Endothelial cell of umbilical vein (primary cell): ENCODE measurements around the gene STARD5. TPM values are rescaled to one million over a fixed set of nuclear protein-coding genes. Genes with fewer than 3 reads are reported as not detected.

Source experiments
- BruUV-seq: library from RNA; stranded (reverse); fragments of 400-500 nt; replicated peaks from 2 replicates; lab custom pipeline; 2021; lab: Mats Ljungman, UMichigan
- CTCF ChIA-PET: fragments of 300-600, 350-600 bp; sonication (Branson Sonifier 250); formaldehyde crosslinking; loops from one replicate; lab custom pipeline; 2021; ENCODE audit warnings: antibody characterized with exemption, inconsistent platforms; lab: Charles Lee
- POLR2A ChIA-PET: fragments of 300-600, 350-600 bp; sonication (Branson Sonifier 250); formaldehyde crosslinking; loops from one replicate; lab custom pipeline; 2021; ENCODE audit warnings: antibody characterized with exemption, inconsistent platforms; lab: Charles Lee
- DNase-seq: peaks from one replicate; pipeline ENCODE4 v3.0.0-alpha.2; 2011; ENCODE audit warnings: low read depth, low spot score
- FAIRE-seq: peaks from 2 replicates; lab custom pipeline; 2011; peaks lifted over from hg19 to GRCh38; lab: Jason Lieb, UNC
- H2AFZ ChIP-seq: 2 replicates; pipeline ENCODE4 v1.6.0; 2012; ENCODE audit warnings: low read depth, low read length, control low read depth, inconsistent platforms
- H3K27ac ChIP-seq: 2 replicates; pipeline ENCODE4 v1.5.1; 2011; ENCODE audit warnings: low read depth, mild to moderate bottlenecking, control low read depth, low read length, moderate library complexity; ENCODE audit not compliant: insufficient read depth
- H3K27me3 ChIP-seq, 2 experiments: 2 replicates each; pipeline versions ENCODE4 v1.6.0 to v1.6.1; 2011; ENCODE audit warnings: low read length in 2 of 2, mixed read lengths in 1 of 2; ENCODE audit not compliant: control insufficient read depth in 2 of 2, insufficient read depth in 2 of 2
- H3K36me3 ChIP-seq, 2 experiments: 2 replicates in 1 of 2; 3 replicates in 1 of 2; pipeline ENCODE4 v1.5.1; 2011; ENCODE audit warnings: low read length in 2 of 2, mild to moderate bottlenecking in 1 of 2, moderate library complexity in 1 of 2; ENCODE audit not compliant: control insufficient read depth in 2 of 2, insufficient read depth in 2 of 2; ENCODE audit errors: extremely low read depth in 1 of 2
- H3K4me1 ChIP-seq: 3 replicates; pipeline ENCODE4 v1.5.1; 2011; ENCODE audit warnings: mild to moderate bottlenecking, low read length; ENCODE audit not compliant: control insufficient read depth, insufficient read depth; ENCODE audit errors: extremely low read depth
- H3K4me2 ChIP-seq: 2 replicates; pipeline ENCODE4 v1.6.1; 2011; ENCODE audit warnings: low read length, control low read depth, mixed read lengths; ENCODE audit not compliant: insufficient read depth
- H3K4me3 ChIP-seq, 3 experiments: fragments of 200-600 bp in 1 of 3; sonication (generic), shearing (Covaris generic) in 1 of 3; replicated peaks in 1 of 3; 2 replicates each; pipeline ENCODE4 v1.5.1; 2011 to 2016; ENCODE audit warnings: control low read depth in 3 of 3, low read length in 3 of 3, mild to moderate bottlenecking in 2 of 3, inconsistent platforms in 1 of 3, low read depth in 1 of 3, moderate library complexity in 1 of 3; ENCODE audit not compliant: insufficient read depth in 1 of 3
- H3K79me2 ChIP-seq: 2 replicates; pipeline ENCODE4 v1.6.0; 2012; ENCODE audit warnings: low read length, inconsistent platforms; ENCODE audit not compliant: control insufficient read depth, insufficient read depth
- H3K9ac ChIP-seq: replicated peaks from 2 replicates; pipeline ENCODE3; 2011; ENCODE audit warnings: low read length, control low read depth; ENCODE audit not compliant: insufficient read depth; ENCODE audit errors: extremely low read depth
- H3K9me1 ChIP-seq: replicated peaks from 3 replicates; pipeline ENCODE4 v1.6.0; 2011; ENCODE audit warnings: mild to moderate bottlenecking, low read length; ENCODE audit not compliant: control insufficient read depth, insufficient read depth; ENCODE audit errors: extremely low read depth
- H3K9me3 ChIP-seq: replicated peaks from 2 replicates; pipeline ENCODE4 v1.5.1; 2012; ENCODE audit warnings: low read length, inconsistent platforms; ENCODE audit not compliant: control insufficient read depth, insufficient read depth
- H4K20me1 ChIP-seq: replicated peaks from 2 replicates; pipeline ENCODE3; 2011; ENCODE audit warnings: mild to moderate bottlenecking, low read length; ENCODE audit not compliant: control insufficient read depth, insufficient read depth; ENCODE audit errors: extremely low read depth
- EZH2 ChIP-seq: IDR thresholded peaks from 2 replicates; pipeline ENCODE4 v1.6.1; 2012; ENCODE audit warnings: borderline replicate concordance, low read depth, mild to moderate bottlenecking, moderate library complexity, low read length, inconsistent platforms; ENCODE audit not compliant: severe bottlenecking
- FOS ChIP-seq: IDR thresholded peaks from 2 replicates; pipeline ENCODE4 v1.6.1; 2011; ENCODE audit warnings: mild to moderate bottlenecking, low read length, moderate library complexity, borderline replicate concordance; ENCODE audit not compliant: insufficient read depth
- GATA2 ChIP-seq: IDR thresholded peaks from 2 replicates; pipeline ENCODE4 v1.7.0; 2011; ENCODE audit warnings: low read depth, mild to moderate bottlenecking, moderate library complexity, mixed read lengths, low read length; ENCODE audit not compliant: insufficient read length, insufficient read depth
- JUN ChIP-seq: IDR thresholded peaks from 2 replicates; pipeline ENCODE4 v1.6.1; 2011; ENCODE audit warnings: borderline replicate concordance, low read depth; ENCODE audit not compliant: insufficient read length, insufficient read depth
- MYC ChIP-seq: IDR thresholded peaks from one replicate; pipeline ENCODE4 v1.6.1; 2011; ENCODE audit warnings: mild to moderate bottlenecking, low read depth, low read length
- POLR2A ChIP-seq: IDR thresholded peaks from 2 replicates; pipeline ENCODE4 v1.6.1; 2012; ENCODE audit warnings: low read depth, mild to moderate bottlenecking, control low read depth, low read length
- POLR2AphosphoS5 ChIP-seq: IDR thresholded peaks from 2 replicates; pipeline ENCODE4 v1.6.1; 2012; ENCODE audit warnings: low read depth, mild to moderate bottlenecking, control low read depth, low read length, moderate library complexity; ENCODE audit not compliant: insufficient read depth
- dilution Hi-C: fragments of 300-500 bp; cut with MboI; formaldehyde crosslinking; loops from one replicate; pipeline ENCODE4 v1.15.0; 2019; ENCODE audit warnings: low sequenced_read_pairs; ENCODE audit not compliant: extremely low pct_ligation_motif_present
- intact Hi-C: fragments of 100-400 bp; cut with micrococcal nuclease; formaldehyde crosslinking; loops from one replicate; pipeline ENCODE4 v1.10.0; 2022
- polyA plus RNA-seq, 4 experiments: library from polyadenylated mRNA; depleted of rRNA in 3 of 4; stranded (reverse) in 3 of 4; unstranded in 1 of 4; fragments of >200 nt; gene quantifications; 2 replicates each; pipeline versions ENCODE4 v1.2.1 to v1.2.3, GENCODE V29; 2011 to 2012; ENCODE audit warnings: missing spikeins in 1 of 4
- total RNA-seq: library from RNA; stranded (reverse); gene quantifications from 2 replicates; pipeline ENCODE4 v1.2.3, GENCODE V29; 2021
- TF ChIP-seq, protein P1 (sequence below): IDR thresholded peaks from 2 replicates; pipeline ENCODE4 v1.6.1; 2011; ENCODE audit not compliant: insufficient read depth, insufficient read length
- TF ChIP-seq, protein P2 (sequence below), 2 donors: IDR thresholded peaks; 1 replicate in 1 of 2; 2 replicates in 1 of 2; pipeline ENCODE4 v1.5.1; 2011; ENCODE audit warnings: low read length in 2 of 2, mild to moderate bottlenecking in 2 of 2, moderate library complexity in 2 of 2, control low read depth in 1 of 2, inconsistent platforms in 1 of 2, low read depth in 1 of 2; ENCODE audit not compliant: insufficient read depth in 1 of 2; ENCODE audit errors: extremely low read depth in 1 of 2

Gene STARD5
- total and polyA plus RNA-seq, 2 donors (not counting 3 experiments of a cell fraction or from before 2014, with no cell fraction given): 2.2 to 3.0 TPM

GRCh38 chr15:81326466-81327212, 2.7 kb upstream of the STARD5 start:
- Histone ChIP-seq H3K9ac (no peak overlapping the region), H3K9me3 (no peaks in the 10 kb centered on the region), H4K20me1 (no peaks in the 10 kb centered on the region), H3K79me2 (no peaks in the 10 kb centered on the region), H3K4me1 (peaks cover 8% of the 10 kb centered on the region), H3K4me2 (no peak overlapping the region), H3K27ac (no peak overlapping the region), H3K4me3 (no peak overlapping the region), H3K27me3 (peaks cover 0 to 3% of the 10 kb centered on the region in 2 experiments), H3K9me1 (no peaks in the 10 kb centered on the region), H3K36me3 (no peaks in the 10 kb centered on the region), H2AFZ (no peak overlapping the region)
- ChIA-PET POLR2A (interaction anchor here (0.6 kb wide), 1 partner anchor 818 kb away, joined by 4 read pairs; no protein-coding TSS in a partner anchor), CTCF (interaction anchor here (3.2 kb wide), 1 partner anchor 61 kb away, joined by 21 read pairs; no protein-coding TSS in a partner anchor)
- no peak for TF ChIP-seq MYC
- TF ChIP-seq FOS: no peak
- TF ChIP-seq JUN: no peak
- no peak for TF ChIP-seq EZH2
- TF ChIP-seq POLR2AphosphoS5: no peak
- TF ChIP-seq, protein P1, sequence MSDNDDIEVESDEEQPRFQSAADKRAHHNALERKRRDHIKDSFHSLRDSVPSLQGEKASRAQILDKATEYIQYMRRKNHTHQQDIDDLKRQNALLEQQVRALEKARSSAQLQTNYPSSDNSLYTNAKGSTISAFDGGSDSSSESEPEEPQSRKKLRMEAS: no peak
- no peak for TF ChIP-seq POLR2A
- TF ChIP-seq GATA2: no peak
- TF ChIP-seq, protein P2, sequence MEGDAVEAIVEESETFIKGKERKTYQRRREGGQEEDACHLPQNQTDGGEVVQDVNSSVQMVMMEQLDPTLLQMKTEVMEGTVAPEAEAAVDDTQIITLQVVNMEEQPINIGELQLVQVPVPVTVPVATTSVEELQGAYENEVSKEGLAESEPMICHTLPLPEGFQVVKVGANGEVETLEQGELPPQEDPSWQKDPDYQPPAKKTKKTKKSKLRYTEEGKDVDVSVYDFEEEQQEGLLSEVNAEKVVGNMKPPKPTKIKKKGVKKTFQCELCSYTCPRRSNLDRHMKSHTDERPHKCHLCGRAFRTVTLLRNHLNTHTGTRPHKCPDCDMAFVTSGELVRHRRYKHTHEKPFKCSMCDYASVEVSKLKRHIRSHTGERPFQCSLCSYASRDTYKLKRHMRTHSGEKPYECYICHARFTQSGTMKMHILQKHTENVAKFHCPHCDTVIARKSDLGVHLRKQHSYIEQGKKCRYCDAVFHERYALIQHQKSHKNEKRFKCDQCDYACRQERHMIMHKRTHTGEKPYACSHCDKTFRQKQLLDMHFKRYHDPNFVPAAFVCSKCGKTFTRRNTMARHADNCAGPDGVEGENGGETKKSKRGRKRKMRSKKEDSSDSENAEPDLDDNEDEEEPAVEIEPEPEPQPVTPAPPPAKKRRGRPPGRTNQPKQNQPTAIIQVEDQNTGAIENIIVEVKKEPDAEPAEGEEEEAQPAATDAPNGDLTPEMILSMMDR (IDR thresholded peaks at IDR 0.05; ENCODE audit: extremely low read depth in 1 of 2, insufficient read depth in 1 of 2, low read depth in 1 of 2, low read length in 2 of 2): no peak
- no peak for DNase-seq
- intact Hi-C loops: no loop called here
- no peak for FAIRE-seq
- dilution Hi-C loops: no loop called here
- no TSS peak for BruUV-seq
